D721Med (cell line): ENCODE data around the gene ISCA1.

Experiments
- DNase-seq: peaks from one replicate; pipeline ENCODE4 v3.0.0; 2011; ENCODE audit warnings: low spot score; ENCODE audit not compliant: insufficient read length
- FAIRE-seq: peaks from 2 replicates; lab custom pipeline; 2011; peaks lifted over from hg19 to GRCh38; lab: Jason Lieb, UNC
- CTCF ChIP-seq: IDR thresholded peaks from 2 replicates; pipeline ENCODE4 v1.5.1; 2012; ENCODE audit warnings: mild to moderate bottlenecking, control low read depth; ENCODE audit not compliant: insufficient read depth; ENCODE audit errors: missing control alignments

ISCA1 gene

GRCh38 chr9:86286278-86286677 lies 3.9 kb upstream of the ISCA1 start:
- TF ChIP-seq CTCF = no peak
- FAIRE-seq (no peak), DNase-seq (no peak)

GRCh38 chr9:86285261-86285660 lies 2.9 kb upstream of the ISCA1 start:
- DNase-seq (no peak), FAIRE-seq (no peak)

GRCh38 chr9:86282979-86283535 lies 719 bp upstream of the ISCA1 start:
- no peak for FAIRE-seq
- TF ChIP-seq CTCF = no peak
- DNase-seq = no peak

More at GRCh38 chr9:86285261-86285660, 2.9 kb upstream of the ISCA1 start:
- TF ChIP-seq CTCF = no peak

GRCh38 chr9:86281593-86282076 lies 703 bp downstream of the ISCA1 start:
- TF ChIP-seq CTCF = no peak
- FAIRE-seq = no peak
- DNase-seq = no peak

- no peak for TF ChIP-seq CTCF
- DNase-seq (no peak), FAIRE-seq (no peak)
Observed at GRCh38 chr9:86280580-86280979, 1.8 kb downstream of the ISCA1 start.

GRCh38 chr9:86279839-86280238 lies 2.5 kb downstream of the ISCA1 start:
- no peak for FAIRE-seq
- no peak for DNase-seq
- TF ChIP-seq CTCF = no peak

GRCh38 chr9:86277072-86277471 lies 5.3 kb downstream of the ISCA1 start:
- FAIRE-seq = no peak
- no peak for TF ChIP-seq CTCF
- no peak for DNase-seq
